Liver (tissue), 3 donors: Measurements from ENCODE around the gene TMEM101.

Experiments
- ATF3 ChIP-seq: IDR thresholded peaks from 2 replicates; pipeline ENCODE4 v1.6.1; 2016; ENCODE audit warnings: antibody characterized with exemption
- FOXA1 ChIP-seq: IDR thresholded peaks from 2 replicates; pipeline ENCODE4 v1.6.1; 2016; ENCODE audit warnings: antibody characterized with exemption
- GABPA ChIP-seq, 2 donors: IDR thresholded peaks in 1 of 2; conservative IDR thresholded peaks in 1 of 2; 2 replicates each; pipeline ENCODE4 v1.6.1; 2016; ENCODE audit warnings: antibody characterized with exemption in 2 of 2, mild to moderate bottlenecking in 1 of 2, moderate library complexity in 1 of 2
- JUND ChIP-seq, 2 donors: IDR thresholded peaks; 2 replicates each; pipeline ENCODE4 v1.6.1; 2016; ENCODE audit warnings: antibody characterized with exemption in 2 of 2
- MAX ChIP-seq: IDR thresholded peaks from 2 replicates; pipeline ENCODE4 v1.6.1; 2016; ENCODE audit warnings: antibody characterized with exemption
- NR2F2 ChIP-seq: IDR thresholded peaks from 2 replicates; pipeline ENCODE4 v1.6.1; 2016; ENCODE audit warnings: antibody characterized with exemption
- RAD21 ChIP-seq, 2 donors: IDR thresholded peaks; 2 replicates each; pipeline ENCODE4 v1.6.1; 2016; ENCODE audit warnings: antibody characterized with exemption in 2 of 2, mild to moderate bottlenecking in 2 of 2
- RXRA ChIP-seq, 2 donors: IDR thresholded peaks; 2 replicates each; pipeline ENCODE4 v1.6.1; 2017 to 2018; ENCODE audit warnings: antibody characterized with exemption in 2 of 2, mild to moderate bottlenecking in 1 of 2
- SP1 ChIP-seq: IDR thresholded peaks from 2 replicates; pipeline ENCODE4 v1.6.1; 2018; ENCODE audit warnings: antibody characterized with exemption, mild to moderate bottlenecking
- TAF1 ChIP-seq: conservative IDR thresholded peaks from 2 replicates; pipeline ENCODE4 v1.6.1; 2016; ENCODE audit warnings: antibody characterized with exemption, mild to moderate bottlenecking
- ZBTB33 ChIP-seq: IDR thresholded peaks from 2 replicates; pipeline ENCODE4 v1.6.1; 2016; ENCODE audit warnings: antibody characterized with exemption
- TF ChIP-seq, protein P1 (sequence below): fragments of 150-350 bp; IDR thresholded peaks from 2 replicates; pipeline ENCODE4 v1.5.1; 2017; ENCODE audit warnings: improper control_type of control experiment, low read depth, low read length; ENCODE audit not compliant: missing input control
- TF ChIP-seq, protein P2 (sequence below): IDR thresholded peaks from 2 replicates; pipeline ENCODE4 v1.6.1; 2016; ENCODE audit warnings: antibody characterized with exemption, mild to moderate bottlenecking
- donor health status: healthy.
- donor health status: healthy.

DNA sequence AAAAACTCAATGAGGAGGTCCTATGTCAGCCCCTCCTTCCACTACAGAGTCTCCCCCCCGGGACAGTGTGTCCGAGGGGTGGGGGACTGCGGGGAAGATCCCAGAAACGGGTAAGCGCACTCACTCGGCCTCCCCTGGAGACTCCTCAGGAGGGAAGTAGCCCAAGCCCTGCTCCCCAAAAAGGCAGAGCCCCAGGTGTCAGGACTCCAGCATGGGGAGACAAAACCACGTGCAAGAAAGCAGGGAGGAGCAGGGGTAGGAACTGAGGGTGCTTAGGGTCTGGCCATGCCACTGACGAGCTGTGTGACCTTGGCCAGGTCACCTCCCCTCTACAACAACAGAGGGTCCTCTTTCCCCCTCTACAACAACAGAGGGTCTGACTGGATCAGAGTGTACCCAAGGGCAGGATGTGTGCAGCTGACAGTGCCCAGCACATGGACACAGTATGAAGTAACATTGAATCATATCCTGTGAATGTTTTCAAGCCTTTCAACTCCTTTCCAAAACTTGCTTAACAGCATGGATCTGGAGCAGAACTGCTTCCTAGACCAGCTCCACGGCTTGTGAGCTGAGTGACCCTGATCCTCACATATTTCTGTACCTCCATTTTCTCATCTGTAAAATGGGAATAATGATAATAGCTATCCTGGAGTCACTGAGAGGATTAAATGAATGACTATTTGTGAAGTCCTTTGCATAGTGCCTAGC, 12.5 kb downstream of the TMEM101 start:
- TF ChIP-seq, protein P1, sequence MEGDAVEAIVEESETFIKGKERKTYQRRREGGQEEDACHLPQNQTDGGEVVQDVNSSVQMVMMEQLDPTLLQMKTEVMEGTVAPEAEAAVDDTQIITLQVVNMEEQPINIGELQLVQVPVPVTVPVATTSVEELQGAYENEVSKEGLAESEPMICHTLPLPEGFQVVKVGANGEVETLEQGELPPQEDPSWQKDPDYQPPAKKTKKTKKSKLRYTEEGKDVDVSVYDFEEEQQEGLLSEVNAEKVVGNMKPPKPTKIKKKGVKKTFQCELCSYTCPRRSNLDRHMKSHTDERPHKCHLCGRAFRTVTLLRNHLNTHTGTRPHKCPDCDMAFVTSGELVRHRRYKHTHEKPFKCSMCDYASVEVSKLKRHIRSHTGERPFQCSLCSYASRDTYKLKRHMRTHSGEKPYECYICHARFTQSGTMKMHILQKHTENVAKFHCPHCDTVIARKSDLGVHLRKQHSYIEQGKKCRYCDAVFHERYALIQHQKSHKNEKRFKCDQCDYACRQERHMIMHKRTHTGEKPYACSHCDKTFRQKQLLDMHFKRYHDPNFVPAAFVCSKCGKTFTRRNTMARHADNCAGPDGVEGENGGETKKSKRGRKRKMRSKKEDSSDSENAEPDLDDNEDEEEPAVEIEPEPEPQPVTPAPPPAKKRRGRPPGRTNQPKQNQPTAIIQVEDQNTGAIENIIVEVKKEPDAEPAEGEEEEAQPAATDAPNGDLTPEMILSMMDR: no peak
- TF ChIP-seq MAX (peak; percentile 54), RAD21 (IDR thresholded peaks at IDR 0.05) (no peak), SP1 (peak; percentile 73), ZBTB33 (no peak), RXRA (IDR thresholded peaks at IDR 0.05) (peak; percentile 65 to 68), GABPA (IDR thresholded peaks at IDR 0.05 in 1 of 2, conservative IDR thresholded peaks at IDR 0.05 in 1 of 2) (peak; percentile 57 to 77), JUND (IDR thresholded peaks at IDR 0.05) (no peak), ATF3 (peak; percentile 59), NR2F2 (no peak), FOXA1 (no peak), TAF1 (no peak)
- TF ChIP-seq, protein P2, sequence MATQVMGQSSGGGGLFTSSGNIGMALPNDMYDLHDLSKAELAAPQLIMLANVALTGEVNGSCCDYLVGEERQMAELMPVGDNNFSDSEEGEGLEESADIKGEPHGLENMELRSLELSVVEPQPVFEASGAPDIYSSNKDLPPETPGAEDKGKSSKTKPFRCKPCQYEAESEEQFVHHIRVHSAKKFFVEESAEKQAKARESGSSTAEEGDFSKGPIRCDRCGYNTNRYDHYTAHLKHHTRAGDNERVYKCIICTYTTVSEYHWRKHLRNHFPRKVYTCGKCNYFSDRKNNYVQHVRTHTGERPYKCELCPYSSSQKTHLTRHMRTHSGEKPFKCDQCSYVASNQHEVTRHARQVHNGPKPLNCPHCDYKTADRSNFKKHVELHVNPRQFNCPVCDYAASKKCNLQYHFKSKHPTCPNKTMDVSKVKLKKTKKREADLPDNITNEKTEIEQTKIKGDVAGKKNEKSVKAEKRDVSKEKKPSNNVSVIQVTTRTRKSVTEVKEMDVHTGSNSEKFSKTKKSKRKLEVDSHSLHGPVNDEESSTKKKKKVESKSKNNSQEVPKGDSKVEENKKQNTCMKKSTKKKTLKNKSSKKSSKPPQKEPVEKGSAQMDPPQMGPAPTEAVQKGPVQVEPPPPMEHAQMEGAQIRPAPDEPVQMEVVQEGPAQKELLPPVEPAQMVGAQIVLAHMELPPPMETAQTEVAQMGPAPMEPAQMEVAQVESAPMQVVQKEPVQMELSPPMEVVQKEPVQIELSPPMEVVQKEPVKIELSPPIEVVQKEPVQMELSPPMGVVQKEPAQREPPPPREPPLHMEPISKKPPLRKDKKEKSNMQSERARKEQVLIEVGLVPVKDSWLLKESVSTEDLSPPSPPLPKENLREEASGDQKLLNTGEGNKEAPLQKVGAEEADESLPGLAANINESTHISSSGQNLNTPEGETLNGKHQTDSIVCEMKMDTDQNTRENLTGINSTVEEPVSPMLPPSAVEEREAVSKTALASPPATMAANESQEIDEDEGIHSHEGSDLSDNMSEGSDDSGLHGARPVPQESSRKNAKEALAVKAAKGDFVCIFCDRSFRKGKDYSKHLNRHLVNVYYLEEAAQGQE: no peak
